Astrocyte (in vitro differentiated cells and primary cell): ENCODE measurements around the gene HTR7. TPM values are rescaled to one million over a fixed set of nuclear protein-coding genes. Genes with fewer than 3 reads are reported as not detected.

Experiments
- DNase-seq: peaks from one replicate; pipeline ENCODE4 v3.0.0-alpha.2; 2010; ENCODE audit warnings: low read depth
- FAIRE-seq: peaks from 2 replicates; lab custom pipeline; 2011; peaks lifted over from hg19 to GRCh38; lab: Jason Lieb, UNC
- H2AFZ ChIP-seq: 2 replicates; pipeline ENCODE4 v1.6.0; 2012; ENCODE audit warnings: low read depth, low read length, inconsistent platforms
- H3K27ac ChIP-seq: 2 replicates; pipeline ENCODE4 v1.5.1; 2011; ENCODE audit warnings: low read depth, low read length, inconsistent platforms
- H3K27me3 ChIP-seq: 2 replicates; pipeline ENCODE4 v1.6.0; 2011; ENCODE audit warnings: low read length, inconsistent platforms; ENCODE audit not compliant: insufficient read depth
- H3K36me3 ChIP-seq: 2 replicates; pipeline ENCODE4 v1.5.1; 2011; ENCODE audit warnings: low read length, inconsistent platforms; ENCODE audit not compliant: insufficient read depth
- H3K4me1 ChIP-seq: 2 replicates; pipeline ENCODE4 v1.5.1; 2011; ENCODE audit warnings: low read length, inconsistent platforms; ENCODE audit not compliant: insufficient read depth
- H3K4me2 ChIP-seq: 2 replicates; pipeline ENCODE4 v1.6.0; 2012; ENCODE audit warnings: low read length, inconsistent platforms
- H3K4me3 ChIP-seq: 2 replicates; pipeline ENCODE4 v1.5.1; 2011; ENCODE audit warnings: low read depth, mild to moderate bottlenecking, low read length, inconsistent platforms; ENCODE audit not compliant: insufficient read depth
- H3K79me2 ChIP-seq: 2 replicates; pipeline ENCODE4 v1.6.0; 2012; ENCODE audit warnings: mild to moderate bottlenecking, low read length, inconsistent platforms; ENCODE audit not compliant: insufficient read depth
- H3K9ac ChIP-seq: 2 replicates; pipeline ENCODE4 v1.6.0; 2012; ENCODE audit warnings: mild to moderate bottlenecking, low read length, inconsistent platforms
- H3K9me3 ChIP-seq: 2 replicates; pipeline ENCODE4 v1.5.1; 2012; ENCODE audit warnings: low read depth, mild to moderate bottlenecking, low read length, inconsistent platforms; ENCODE audit not compliant: insufficient read depth
- H4K20me1 ChIP-seq: 2 replicates; pipeline ENCODE4 v1.6.0; 2012; ENCODE audit warnings: low read length, inconsistent platforms; ENCODE audit not compliant: insufficient read depth
- H3K27ac Mint-ChIP-seq: one replicate; pipeline ENCODE4 v1.8.0; 2021; ENCODE audit warnings: mild to moderate bottlenecking, mixed read lengths; ENCODE audit not compliant: unreplicated experiment
- H3K27me3 Mint-ChIP-seq: one replicate; pipeline ENCODE4 v1.8.0; 2021; ENCODE audit warnings: low read depth, mixed read lengths; ENCODE audit not compliant: unreplicated experiment
- H3K36me3 Mint-ChIP-seq: one replicate; pipeline ENCODE4 v1.8.0; 2021; ENCODE audit warnings: low read depth, mixed read lengths; ENCODE audit not compliant: unreplicated experiment
- H3K4me1 Mint-ChIP-seq: one replicate; pipeline ENCODE4 v1.8.0; 2021; ENCODE audit warnings: low read depth, mixed read lengths; ENCODE audit not compliant: unreplicated experiment
- H3K4me3 Mint-ChIP-seq: one replicate; pipeline ENCODE4 v1.8.0; 2021; ENCODE audit warnings: mild to moderate bottlenecking, moderate library complexity, mixed read lengths; ENCODE audit not compliant: unreplicated experiment
- H3K9me3 Mint-ChIP-seq: one replicate; pipeline ENCODE4 v1.8.0; 2021; ENCODE audit warnings: mild to moderate bottlenecking, mixed read lengths; ENCODE audit not compliant: unreplicated experiment
- CTCF ChIP-seq: IDR thresholded peaks from 2 replicates; pipeline ENCODE4 v1.5.1; 2011; ENCODE audit warnings: low read depth, mild to moderate bottlenecking, inconsistent platforms, low read length, moderate library complexity; ENCODE audit not compliant: insufficient read depth
- EZH2 ChIP-seq: IDR thresholded peaks from 2 replicates; pipeline ENCODE4 v1.6.1; 2012; ENCODE audit warnings: mild to moderate bottlenecking, low read length, inconsistent platforms; ENCODE audit not compliant: insufficient read depth
- total RNA-seq: library from RNA; stranded (reverse); gene quantifications from 2 replicates; pipeline ENCODE4 v1.2.1, GENCODE V29; 2021

Gene HTR7
- total RNA-seq, 1 donor from 2014 or later, result 0.89 TPM

GRCh38 chr10:90738885-90739284 lies 119.0 kb downstream of the HTR7 start:
- no peak overlapping the region for H3K4me3 Mint-ChIP-seq
- FAIRE-seq (no peak), DNase-seq (no peak)
- H3K27me3 Mint-ChIP-seq, result no peaks in the 10 kb centered on the region
- Histone ChIP-seq H3K9ac (no peak overlapping the region), H3K36me3 (no peaks in the 10 kb centered on the region), H3K9me3 (no peaks in the 10 kb centered on the region), H3K4me2 (no peak overlapping the region), H4K20me1 (no peaks in the 10 kb centered on the region), H3K27me3 (no peaks in the 10 kb centered on the region), H3K4me3 (no peak overlapping the region), H3K79me2 (no peaks in the 10 kb centered on the region), H3K27ac (no peak overlapping the region), H2AFZ (no peak overlapping the region), H3K4me1 (no peaks in the 10 kb centered on the region)
- H3K27ac Mint-ChIP-seq, result no peak overlapping the region
- no peaks in the 10 kb centered on the region for H3K36me3 Mint-ChIP-seq
- TF ChIP-seq CTCF, result no peak
- TF ChIP-seq EZH2, result no peak
- no peaks in the 10 kb centered on the region for H3K9me3 Mint-ChIP-seq
- peaks cover 19% of the 10 kb centered on the region for H3K4me1 Mint-ChIP-seq

- no peak for FAIRE-seq
- H3K4me3 Mint-ChIP-seq, result no peak overlapping the region
- H3K4me3 ChIP-seq, result no peak overlapping the region
- no peaks in the 10 kb centered on the region for H3K4me1 ChIP-seq
- H4K20me1 ChIP-seq, result no peaks in the 10 kb centered on the region
- H3K9me3 Mint-ChIP-seq, result no peaks in the 10 kb centered on the region
- no peak overlapping the region for H3K27ac ChIP-seq
- TF ChIP-seq CTCF, result no peak
- TF ChIP-seq EZH2, result no peak
- no peaks in the 10 kb centered on the region for H3K36me3 Mint-ChIP-seq
- no peak overlapping the region for H3K4me2 ChIP-seq
- no peaks in the 10 kb centered on the region for H3K79me2 ChIP-seq
- no peaks in the 10 kb centered on the region for H3K27me3 Mint-ChIP-seq
- no peaks in the 10 kb centered on the region for H3K9me3 ChIP-seq
- no peak overlapping the region for H2AFZ ChIP-seq
- H3K4me1 Mint-ChIP-seq, result no peaks in the 10 kb centered on the region
- no peak overlapping the region for H3K27ac Mint-ChIP-seq
- H3K36me3 ChIP-seq, result no peaks in the 10 kb centered on the region
- H3K27me3 ChIP-seq, result no peaks in the 10 kb centered on the region
- H3K9ac ChIP-seq, result no peak overlapping the region
- no peak for DNase-seq
These were observed 123.4 kb downstream of the HTR7 start for GRCh38 chr10:90734415-90734814.

- H2AFZ ChIP-seq, result no peak overlapping the region
- no peak for FAIRE-seq
- no peaks in the 10 kb centered on the region for H3K4me1 Mint-ChIP-seq
- no peaks in the 10 kb centered on the region for H3K36me3 Mint-ChIP-seq
- TF ChIP-seq CTCF (no peak), EZH2 (no peak)
- no peak overlapping the region for H3K27ac ChIP-seq
- H3K27me3 Mint-ChIP-seq, result peaks cover 6% of the 10 kb centered on the region
- H3K4me3 Mint-ChIP-seq, result no peak overlapping the region
- no peak overlapping the region for H3K9ac ChIP-seq
- H3K27me3 ChIP-seq, result no peaks in the 10 kb centered on the region
- H3K4me1 ChIP-seq, result no peaks in the 10 kb centered on the region
- H3K9me3 ChIP-seq, result no peaks in the 10 kb centered on the region
- no peaks in the 10 kb centered on the region for H3K79me2 ChIP-seq
- DNase-seq, result no peak
- no peak overlapping the region for H3K27ac Mint-ChIP-seq
- H3K4me3 ChIP-seq, result no peak overlapping the region
- H3K36me3 ChIP-seq, result no peaks in the 10 kb centered on the region
- H4K20me1 ChIP-seq, result no peaks in the 10 kb centered on the region
- H3K4me2 ChIP-seq, result no peak overlapping the region
- no peaks in the 10 kb centered on the region for H3K9me3 Mint-ChIP-seq
These were observed 125.3 kb downstream of the HTR7 start for GRCh38 chr10:90732581-90732980.
